Astrocyte (in vitro differentiated cells and primary cell): Measurements from ENCODE around the gene SACS. TPM values are rescaled to one million over a fixed set of nuclear protein-coding genes. Genes with fewer than 3 reads are reported as not detected.

Source experiments
- DNase-seq: peaks from one replicate; pipeline ENCODE4 v3.0.0-alpha.2; 2010; ENCODE audit warnings: low read depth
- FAIRE-seq: peaks from 2 replicates; lab custom pipeline; 2011; peaks lifted over from hg19 to GRCh38; lab: Jason Lieb, UNC
- H2AFZ ChIP-seq: 2 replicates; pipeline ENCODE4 v1.6.0; 2012; ENCODE audit warnings: low read depth, low read length, inconsistent platforms
- H3K27ac ChIP-seq: 2 replicates; pipeline ENCODE4 v1.5.1; 2011; ENCODE audit warnings: low read depth, low read length, inconsistent platforms
- H3K27me3 ChIP-seq: 2 replicates; pipeline ENCODE4 v1.6.0; 2011; ENCODE audit warnings: low read length, inconsistent platforms; ENCODE audit not compliant: insufficient read depth
- H3K36me3 ChIP-seq: 2 replicates; pipeline ENCODE4 v1.5.1; 2011; ENCODE audit warnings: low read length, inconsistent platforms; ENCODE audit not compliant: insufficient read depth
- H3K4me1 ChIP-seq: 2 replicates; pipeline ENCODE4 v1.5.1; 2011; ENCODE audit warnings: low read length, inconsistent platforms; ENCODE audit not compliant: insufficient read depth
- H3K4me2 ChIP-seq: 2 replicates; pipeline ENCODE4 v1.6.0; 2012; ENCODE audit warnings: low read length, inconsistent platforms
- H3K4me3 ChIP-seq: 2 replicates; pipeline ENCODE4 v1.5.1; 2011; ENCODE audit warnings: low read depth, mild to moderate bottlenecking, low read length, inconsistent platforms; ENCODE audit not compliant: insufficient read depth
- H3K79me2 ChIP-seq: 2 replicates; pipeline ENCODE4 v1.6.0; 2012; ENCODE audit warnings: mild to moderate bottlenecking, low read length, inconsistent platforms; ENCODE audit not compliant: insufficient read depth
- H3K9ac ChIP-seq: 2 replicates; pipeline ENCODE4 v1.6.0; 2012; ENCODE audit warnings: mild to moderate bottlenecking, low read length, inconsistent platforms
- H3K9me3 ChIP-seq: 2 replicates; pipeline ENCODE4 v1.5.1; 2012; ENCODE audit warnings: low read depth, mild to moderate bottlenecking, low read length, inconsistent platforms; ENCODE audit not compliant: insufficient read depth
- H4K20me1 ChIP-seq: 2 replicates; pipeline ENCODE4 v1.6.0; 2012; ENCODE audit warnings: low read length, inconsistent platforms; ENCODE audit not compliant: insufficient read depth
- H3K27ac Mint-ChIP-seq: one replicate; pipeline ENCODE4 v1.8.0; 2021; ENCODE audit warnings: mild to moderate bottlenecking, mixed read lengths; ENCODE audit not compliant: unreplicated experiment
- H3K27me3 Mint-ChIP-seq: one replicate; pipeline ENCODE4 v1.8.0; 2021; ENCODE audit warnings: low read depth, mixed read lengths; ENCODE audit not compliant: unreplicated experiment
- H3K36me3 Mint-ChIP-seq: one replicate; pipeline ENCODE4 v1.8.0; 2021; ENCODE audit warnings: low read depth, mixed read lengths; ENCODE audit not compliant: unreplicated experiment
- H3K4me1 Mint-ChIP-seq: one replicate; pipeline ENCODE4 v1.8.0; 2021; ENCODE audit warnings: low read depth, mixed read lengths; ENCODE audit not compliant: unreplicated experiment
- H3K4me3 Mint-ChIP-seq: one replicate; pipeline ENCODE4 v1.8.0; 2021; ENCODE audit warnings: mild to moderate bottlenecking, moderate library complexity, mixed read lengths; ENCODE audit not compliant: unreplicated experiment
- H3K9me3 Mint-ChIP-seq: one replicate; pipeline ENCODE4 v1.8.0; 2021; ENCODE audit warnings: mild to moderate bottlenecking, mixed read lengths; ENCODE audit not compliant: unreplicated experiment
- EZH2 ChIP-seq: IDR thresholded peaks from 2 replicates; pipeline ENCODE4 v1.6.1; 2012; ENCODE audit warnings: mild to moderate bottlenecking, low read length, inconsistent platforms; ENCODE audit not compliant: insufficient read depth
- total RNA-seq: library from RNA; stranded (reverse); gene quantifications from 2 replicates; pipeline ENCODE4 v1.2.1, GENCODE V29; 2021
- TF ChIP-seq, protein P1 (sequence below): IDR thresholded peaks from 2 replicates; pipeline ENCODE4 v1.5.1; 2011; ENCODE audit warnings: low read depth, mild to moderate bottlenecking, inconsistent platforms, low read length, moderate library complexity; ENCODE audit not compliant: insufficient read depth

The SACS gene
- total RNA-seq, 1 donor from 2014 or later = 79.4 TPM

DNA sequence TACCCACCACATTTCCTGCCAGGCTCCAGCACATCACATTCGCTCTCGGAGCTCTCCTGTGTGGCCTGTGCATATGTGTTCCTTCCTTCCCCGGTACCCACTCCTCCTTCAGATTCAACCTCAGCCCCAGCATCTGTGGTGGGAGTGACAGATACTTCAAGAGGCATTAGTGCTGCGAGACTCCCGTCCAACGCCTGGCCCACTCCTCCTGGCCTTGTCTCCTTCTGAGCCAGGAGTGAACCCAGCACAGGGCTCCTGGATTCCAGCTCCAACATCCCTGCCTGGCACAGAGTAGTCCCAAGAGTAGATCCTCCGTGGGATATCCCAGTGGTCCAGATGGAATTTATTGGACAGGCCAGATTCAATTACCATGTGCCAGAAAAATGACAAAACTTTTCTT, 55.9 kb downstream of the SACS start:
- Histone ChIP-seq H3K27ac (peak overlapping the region; percentile 98), H2AFZ (peak overlapping the region; percentile 5), H3K9ac (peak overlapping the region; percentile 82), H3K36me3 (no peaks in the 10 kb centered on the region), H4K20me1 (peaks cover 18% of the 10 kb centered on the region), H3K9me3 (no peaks in the 10 kb centered on the region), H3K4me3 (no peak overlapping the region), H3K79me2 (peaks cover 54% of the 10 kb centered on the region), H3K27me3 (no peaks in the 10 kb centered on the region), H3K4me1 (peaks cover 67% of the 10 kb centered on the region), H3K4me2 (peak overlapping the region; percentile 77)
- no peaks in the 10 kb centered on the region for H3K27me3 Mint-ChIP-seq
- DNase-seq (no peak), FAIRE-seq (no peak)
- H3K27ac Mint-ChIP-seq = peak overlapping the region; percentile 97
- H3K36me3 Mint-ChIP-seq = peaks cover 2% of the 10 kb centered on the region
- H3K4me1 Mint-ChIP-seq = peaks cover 28% of the 10 kb centered on the region
- peak overlapping the region; percentile 18 for H3K4me3 Mint-ChIP-seq
- no peaks in the 10 kb centered on the region for H3K9me3 Mint-ChIP-seq
- no peak for TF ChIP-seq EZH2
- TF ChIP-seq, protein P1, sequence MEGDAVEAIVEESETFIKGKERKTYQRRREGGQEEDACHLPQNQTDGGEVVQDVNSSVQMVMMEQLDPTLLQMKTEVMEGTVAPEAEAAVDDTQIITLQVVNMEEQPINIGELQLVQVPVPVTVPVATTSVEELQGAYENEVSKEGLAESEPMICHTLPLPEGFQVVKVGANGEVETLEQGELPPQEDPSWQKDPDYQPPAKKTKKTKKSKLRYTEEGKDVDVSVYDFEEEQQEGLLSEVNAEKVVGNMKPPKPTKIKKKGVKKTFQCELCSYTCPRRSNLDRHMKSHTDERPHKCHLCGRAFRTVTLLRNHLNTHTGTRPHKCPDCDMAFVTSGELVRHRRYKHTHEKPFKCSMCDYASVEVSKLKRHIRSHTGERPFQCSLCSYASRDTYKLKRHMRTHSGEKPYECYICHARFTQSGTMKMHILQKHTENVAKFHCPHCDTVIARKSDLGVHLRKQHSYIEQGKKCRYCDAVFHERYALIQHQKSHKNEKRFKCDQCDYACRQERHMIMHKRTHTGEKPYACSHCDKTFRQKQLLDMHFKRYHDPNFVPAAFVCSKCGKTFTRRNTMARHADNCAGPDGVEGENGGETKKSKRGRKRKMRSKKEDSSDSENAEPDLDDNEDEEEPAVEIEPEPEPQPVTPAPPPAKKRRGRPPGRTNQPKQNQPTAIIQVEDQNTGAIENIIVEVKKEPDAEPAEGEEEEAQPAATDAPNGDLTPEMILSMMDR = no peak

GRCh38 chr13:23375001-23375971, 58.2 kb downstream of the SACS start:
- H3K9me3 Mint-ChIP-seq = no peaks in the 10 kb centered on the region
- Histone ChIP-seq H2AFZ (peak overlapping the region; percentile 41), H4K20me1 (peaks cover 37% of the 10 kb centered on the region), H3K4me1 (peaks cover 60% of the 10 kb centered on the region), H3K9ac (peak overlapping the region; percentile 90), H3K27me3 (no peaks in the 10 kb centered on the region), H3K4me2 (peak overlapping the region; percentile 89), H3K79me2 (peaks cover 65% of the 10 kb centered on the region), H3K9me3 (no peaks in the 10 kb centered on the region), H3K36me3 (peaks cover 9% of the 10 kb centered on the region), H3K4me3 (peak overlapping the region; percentile 70), H3K27ac (peak overlapping the region; percentile 84)
- no peaks in the 10 kb centered on the region for H3K27me3 Mint-ChIP-seq
- H3K36me3 Mint-ChIP-seq = peaks cover 6% of the 10 kb centered on the region
- FAIRE-seq (no peak), DNase-seq (peak; percentile 77)
- H3K4me1 Mint-ChIP-seq = peaks cover 32% of the 10 kb centered on the region
- TF ChIP-seq, protein P1 = no peak
- H3K27ac Mint-ChIP-seq = no peak overlapping the region
- H3K4me3 Mint-ChIP-seq = peak overlapping the region; percentile 89
